Bronchial epithelial cell (primary cell): ENCODE measurements around the gene NLK. TPM values are rescaled to one million over a fixed set of nuclear protein-coding genes. Genes with fewer than 3 reads are reported as not detected.

Experiments used
- DNase-seq: peaks from one replicate; pipeline ENCODE4 v3.0.0-alpha.2; 2010; ENCODE audit warnings: low read depth
- FAIRE-seq: peaks from 2 replicates; lab custom pipeline; 2011; peaks lifted over from hg19 to GRCh38; lab: Jason Lieb, UNC
- H3K27me3 ChIP-seq: 2 replicates; pipeline ENCODE4 v1.5.1; 2011; ENCODE audit warnings: low read length; ENCODE audit not compliant: control insufficient read depth, insufficient read depth
- H3K36me3 ChIP-seq: 2 replicates; pipeline ENCODE4 v1.5.1; 2011; ENCODE audit warnings: low read length; ENCODE audit not compliant: control insufficient read depth, insufficient read depth
- H3K4me3 ChIP-seq: 2 replicates; pipeline ENCODE4 v1.5.1; 2011; ENCODE audit warnings: mild to moderate bottlenecking, low read depth, low read length, control low read depth
- total RNA-seq: library from RNA; depleted of rRNA; stranded (reverse); fragments of >200 nt; gene quantifications from 2 replicates; pipeline ENCODE4 v1.2.1, GENCODE V29; 2014
- TF ChIP-seq, protein P1 (sequence below): IDR thresholded peaks from 2 replicates; pipeline ENCODE4 v1.5.1; 2011; ENCODE audit warnings: mild to moderate bottlenecking, moderate library complexity, low read length, control low read depth, inconsistent platforms; ENCODE audit not compliant: insufficient read depth, severe bottlenecking

Gene NLK
- total RNA-seq, 1 donor from 2014 or later: 11.3 TPM

DNA sequence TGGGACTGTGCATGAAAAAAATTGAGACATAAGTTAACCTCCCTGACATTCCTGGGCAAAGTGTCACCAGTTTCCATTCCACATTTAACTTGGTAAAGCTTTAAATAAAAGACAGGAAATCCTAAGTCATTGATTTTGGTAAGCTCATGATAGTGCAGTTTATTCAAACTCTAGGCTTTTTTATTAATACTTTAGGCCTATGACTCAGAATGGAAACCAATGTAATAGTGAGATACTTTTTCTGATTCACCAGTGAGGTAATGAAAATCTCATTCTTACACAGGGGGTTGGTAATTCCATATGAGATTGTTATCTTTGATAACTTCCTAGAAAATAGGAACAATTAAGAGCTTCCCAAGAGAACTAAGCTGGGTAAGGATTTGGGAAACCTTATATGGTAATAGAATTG, 91.1 kb downstream of the NLK start:
- Histone ChIP-seq H3K4me3 (no peak overlapping the region), H3K36me3 (no peaks in the 10 kb centered on the region), H3K27me3 (no peaks in the 10 kb centered on the region)
- TF ChIP-seq, protein P1, sequence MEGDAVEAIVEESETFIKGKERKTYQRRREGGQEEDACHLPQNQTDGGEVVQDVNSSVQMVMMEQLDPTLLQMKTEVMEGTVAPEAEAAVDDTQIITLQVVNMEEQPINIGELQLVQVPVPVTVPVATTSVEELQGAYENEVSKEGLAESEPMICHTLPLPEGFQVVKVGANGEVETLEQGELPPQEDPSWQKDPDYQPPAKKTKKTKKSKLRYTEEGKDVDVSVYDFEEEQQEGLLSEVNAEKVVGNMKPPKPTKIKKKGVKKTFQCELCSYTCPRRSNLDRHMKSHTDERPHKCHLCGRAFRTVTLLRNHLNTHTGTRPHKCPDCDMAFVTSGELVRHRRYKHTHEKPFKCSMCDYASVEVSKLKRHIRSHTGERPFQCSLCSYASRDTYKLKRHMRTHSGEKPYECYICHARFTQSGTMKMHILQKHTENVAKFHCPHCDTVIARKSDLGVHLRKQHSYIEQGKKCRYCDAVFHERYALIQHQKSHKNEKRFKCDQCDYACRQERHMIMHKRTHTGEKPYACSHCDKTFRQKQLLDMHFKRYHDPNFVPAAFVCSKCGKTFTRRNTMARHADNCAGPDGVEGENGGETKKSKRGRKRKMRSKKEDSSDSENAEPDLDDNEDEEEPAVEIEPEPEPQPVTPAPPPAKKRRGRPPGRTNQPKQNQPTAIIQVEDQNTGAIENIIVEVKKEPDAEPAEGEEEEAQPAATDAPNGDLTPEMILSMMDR: no peak
- DNase-seq (peak; percentile 82), FAIRE-seq (no peak)

DNA sequence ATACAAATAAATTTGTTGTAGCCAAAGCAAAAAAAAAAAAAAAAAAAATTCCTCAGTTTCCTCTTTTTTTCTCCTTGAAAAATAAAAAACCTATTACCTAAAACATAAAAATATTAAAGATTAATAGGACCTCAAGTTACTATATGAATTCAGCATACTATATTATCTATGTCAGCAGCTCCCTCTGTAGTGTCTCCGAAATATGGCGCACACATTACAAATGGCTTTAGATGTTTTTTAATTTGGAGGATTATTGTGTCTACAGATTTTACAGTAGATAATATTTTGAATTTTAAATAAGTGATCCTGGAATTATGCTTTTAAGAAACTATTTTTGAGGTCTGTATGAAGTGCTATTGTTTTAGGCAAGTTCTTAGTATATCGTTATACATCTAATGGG, 94.4 kb downstream of the NLK start:
- FAIRE-seq: no peak
- TF ChIP-seq, protein P1: no peak
- no peaks in the 10 kb centered on the region for H3K27me3 ChIP-seq
- DNase-seq: no peak
- no peaks in the 10 kb centered on the region for H3K36me3 ChIP-seq
- no peak overlapping the region for H3K4me3 ChIP-seq

DNA sequence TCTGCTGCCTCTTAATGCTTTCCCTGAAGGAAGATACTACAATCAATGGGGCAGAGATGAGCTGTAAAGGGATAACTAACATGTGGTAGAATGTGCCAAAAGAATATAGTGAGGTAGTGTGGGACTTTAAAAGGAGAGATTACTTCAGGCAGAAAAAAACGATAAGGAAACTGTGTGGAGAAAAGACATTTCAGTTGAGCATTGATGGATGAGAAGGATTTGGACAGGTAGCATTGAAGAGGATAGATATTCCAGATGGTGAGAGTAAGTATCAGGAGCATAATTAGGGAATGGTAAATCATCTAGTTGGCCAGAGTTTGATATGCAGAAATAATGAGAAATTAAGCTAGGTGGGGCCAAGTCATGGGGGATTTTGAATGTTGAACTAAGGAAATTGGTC, 97.3 kb downstream of the NLK start:
- Histone ChIP-seq H3K27me3 (no peaks in the 10 kb centered on the region), H3K36me3 (no peaks in the 10 kb centered on the region), H3K4me3 (no peak overlapping the region)
- DNase-seq (no peak), FAIRE-seq (no peak)
- TF ChIP-seq, protein P1: no peak

DNA sequence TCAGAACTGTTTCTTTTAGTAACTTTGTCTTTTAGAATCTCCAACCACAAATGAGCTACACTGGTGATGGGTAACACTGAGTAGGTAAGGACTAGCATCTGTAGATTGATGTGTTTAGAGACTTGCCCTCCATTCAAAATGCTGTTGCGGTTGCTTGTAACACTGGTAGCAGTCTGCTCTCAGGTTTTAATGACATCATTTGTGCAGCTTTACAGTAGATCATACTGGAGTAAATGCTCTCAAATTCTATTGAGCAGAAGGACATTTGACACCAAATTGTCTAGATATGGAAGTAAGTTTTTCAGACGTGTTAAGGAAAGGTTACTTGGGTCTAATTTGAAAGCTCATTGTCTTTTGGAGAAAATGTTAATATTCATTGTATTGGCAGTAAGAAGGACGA, 98.8 kb downstream of the NLK start:
- TF ChIP-seq, protein P1: no peak
- Histone ChIP-seq H3K27me3 (no peaks in the 10 kb centered on the region), H3K36me3 (no peaks in the 10 kb centered on the region), H3K4me3 (no peak overlapping the region)
- no peak for FAIRE-seq
- DNase-seq: no peak

DNA sequence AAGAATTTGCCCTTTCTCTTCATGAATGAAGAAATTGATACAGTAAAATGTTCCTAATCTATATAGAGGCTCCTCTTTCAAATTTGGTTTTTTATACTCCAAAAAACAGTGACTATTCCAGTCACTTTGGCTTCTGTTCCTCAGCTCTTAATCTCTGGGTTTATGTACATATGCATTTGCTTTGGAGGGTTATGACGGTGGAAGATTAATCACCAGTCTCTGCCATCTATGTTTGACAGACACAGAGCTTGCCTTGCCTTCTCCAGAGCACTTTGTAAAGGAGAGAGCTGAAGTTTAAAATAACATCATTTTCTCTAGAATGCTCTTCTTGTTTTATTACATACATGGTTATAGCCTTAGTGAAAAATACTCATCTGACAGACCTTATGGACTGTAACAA, 99.3 kb downstream of the NLK start:
- TF ChIP-seq, protein P1: no peak
- FAIRE-seq: no peak
- no peak for DNase-seq
- Histone ChIP-seq H3K27me3 (no peaks in the 10 kb centered on the region), H3K4me3 (no peak overlapping the region), H3K36me3 (no peaks in the 10 kb centered on the region)

DNA sequence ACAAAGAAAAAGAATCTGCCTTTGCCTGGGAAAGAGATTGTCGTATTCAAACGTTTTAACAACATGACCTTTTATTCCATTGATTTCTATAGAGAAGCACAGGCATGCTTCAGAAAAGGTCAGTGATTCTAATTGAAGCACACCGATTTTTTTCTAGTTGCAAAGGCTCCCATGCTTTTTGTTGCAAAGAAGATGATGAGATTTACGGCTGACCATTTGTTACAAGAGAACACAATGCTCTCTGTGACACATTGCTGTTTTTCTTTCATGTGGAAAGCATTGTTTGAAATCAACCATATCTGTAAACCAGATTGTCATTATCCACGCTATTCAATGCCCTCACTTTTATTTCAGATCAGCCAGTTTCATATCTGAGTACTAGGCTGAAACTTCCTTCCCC, 99.8 kb downstream of the NLK start:
- no peaks in the 10 kb centered on the region for H3K27me3 ChIP-seq
- TF ChIP-seq, protein P1: no peak
- no peak overlapping the region for H3K4me3 ChIP-seq
- FAIRE-seq (no peak), DNase-seq (no peak)
- H3K36me3 ChIP-seq: no peaks in the 10 kb centered on the region
